Neural progenitor cell (in vitro differentiated cells): Measurements from ENCODE around the gene ALDH5A1. TPM values are rescaled to one million over a fixed set of nuclear protein-coding genes. Genes with fewer than 3 reads are reported as not detected.
A peak's percentile ranks its signal among the peaks of the same experiment; 100 is the strongest.

Experiments
- DNase-seq: peaks from one replicate; pipeline ENCODE4 v3.0.0-alpha.2; 2016; ENCODE audit warnings: low spot score
- H2AFZ ChIP-seq: fragments of 200-600 bp; sonication (generic); replicated peaks from 2 replicates; pipeline ENCODE4 v1.6.1; 2016; ENCODE audit warnings: antibody characterized with exemption
- H3F3A ChIP-seq: fragments of 200-600 bp; sonication (generic); 2 replicates; pipeline ENCODE4 v1.6.1; 2016; ENCODE audit warnings: antibody characterized with exemption, low read depth
- H3K27ac ChIP-seq: fragments of 200-600 bp; sonication (generic); 2 replicates; pipeline ENCODE4 v1.5.1; 2016; ENCODE audit warnings: mild to moderate bottlenecking
- H3K27me3 ChIP-seq: fragments of 200-600 bp; sonication (generic); 2 replicates; pipeline ENCODE4 v1.6.1; 2016; ENCODE audit warnings: mild to moderate bottlenecking, moderate library complexity
- H3K36me3 ChIP-seq: fragments of 200-600 bp; sonication (generic); 2 replicates; pipeline ENCODE4 v1.5.1; 2016
- H3K4me1 ChIP-seq: fragments of 200-600 bp; sonication (generic); 2 replicates; pipeline ENCODE4 v1.6.1; 2016; ENCODE audit warnings: mixed run types
- H3K4me2 ChIP-seq: fragments of 200-600 bp; sonication (generic); 2 replicates; pipeline ENCODE4 v1.6.1; 2016
- H3K4me3 ChIP-seq: fragments of 200-600 bp; sonication (generic); 2 replicates; pipeline ENCODE4 v1.5.1; 2016
- H3K79me2 ChIP-seq: fragments of 200-600 bp; sonication (generic); 2 replicates; pipeline ENCODE4 v1.6.1; 2016; ENCODE audit warnings: low read depth
- H3K9ac ChIP-seq: fragments of 200-600 bp; sonication (generic); 2 replicates; pipeline ENCODE4 v1.6.1; 2016
- H3K9me3 ChIP-seq: fragments of 200-600 bp; sonication (generic); 2 replicates; pipeline ENCODE4 v1.5.1; 2016; ENCODE audit warnings: low read depth
- H4K20me1 ChIP-seq: fragments of 200-600 bp; sonication (generic); 2 replicates; pipeline ENCODE4 v1.6.1; 2016; ENCODE audit warnings: low read depth
- H3K27ac Mint-ChIP-seq: 3 replicates; pipeline ENCODE4 v1.8.0; 2021; ENCODE audit warnings: mixed read lengths
- H3K27me3 Mint-ChIP-seq: 2 replicates; pipeline ENCODE4 v1.8.0; 2022; ENCODE audit warnings: low read depth, mild to moderate bottlenecking, inconsistent platforms, moderate library complexity, mixed read lengths; ENCODE audit not compliant: insufficient read depth
- H3K36me3 Mint-ChIP-seq: 3 replicates; pipeline ENCODE4 v1.8.0; 2021; ENCODE audit warnings: mixed read lengths
- H3K4me1 Mint-ChIP-seq: 3 replicates; pipeline ENCODE4 v1.8.0; 2021; ENCODE audit warnings: mixed read lengths
- H3K4me3 Mint-ChIP-seq: 3 replicates; pipeline ENCODE4 v1.8.0; 2021; ENCODE audit warnings: mild to moderate bottlenecking, moderate library complexity, mixed read lengths
- H3K9me3 Mint-ChIP-seq: 3 replicates; pipeline ENCODE4 v1.8.0; 2020; ENCODE audit warnings: mixed read lengths
- EZH2 ChIP-seq: fragments of 200-600 bp; sonication (generic); IDR thresholded peaks from 2 replicates; pipeline ENCODE4 v1.6.1; 2017; ENCODE audit warnings: antibody characterized with exemption, mild to moderate bottlenecking, moderate library complexity
- EZH2phosphoT487 ChIP-seq: fragments of 200-600 bp; sonication (generic); IDR thresholded peaks from 2 replicates; pipeline ENCODE4 v1.6.1; 2017; ENCODE audit warnings: antibody characterized with exemption
- total RNA-seq: library from RNA; depleted of rRNA; stranded (reverse); fragments of >200 nt; gene quantifications from 2 replicates; pipeline ENCODE4 v1.2.3, GENCODE V29; 2015; ENCODE audit warnings: low replicate concordance
- TF ChIP-seq, protein P1 (sequence below): fragments of 200-600 bp; sonication (generic); IDR thresholded peaks from 2 replicates; pipeline ENCODE4 v1.5.1; 2017; ENCODE audit warnings: antibody characterized with exemption, mild to moderate bottlenecking

The ALDH5A1 gene
- total RNA-seq, 1 donor from 2014 or later, result 10.8 TPM

DNA sequence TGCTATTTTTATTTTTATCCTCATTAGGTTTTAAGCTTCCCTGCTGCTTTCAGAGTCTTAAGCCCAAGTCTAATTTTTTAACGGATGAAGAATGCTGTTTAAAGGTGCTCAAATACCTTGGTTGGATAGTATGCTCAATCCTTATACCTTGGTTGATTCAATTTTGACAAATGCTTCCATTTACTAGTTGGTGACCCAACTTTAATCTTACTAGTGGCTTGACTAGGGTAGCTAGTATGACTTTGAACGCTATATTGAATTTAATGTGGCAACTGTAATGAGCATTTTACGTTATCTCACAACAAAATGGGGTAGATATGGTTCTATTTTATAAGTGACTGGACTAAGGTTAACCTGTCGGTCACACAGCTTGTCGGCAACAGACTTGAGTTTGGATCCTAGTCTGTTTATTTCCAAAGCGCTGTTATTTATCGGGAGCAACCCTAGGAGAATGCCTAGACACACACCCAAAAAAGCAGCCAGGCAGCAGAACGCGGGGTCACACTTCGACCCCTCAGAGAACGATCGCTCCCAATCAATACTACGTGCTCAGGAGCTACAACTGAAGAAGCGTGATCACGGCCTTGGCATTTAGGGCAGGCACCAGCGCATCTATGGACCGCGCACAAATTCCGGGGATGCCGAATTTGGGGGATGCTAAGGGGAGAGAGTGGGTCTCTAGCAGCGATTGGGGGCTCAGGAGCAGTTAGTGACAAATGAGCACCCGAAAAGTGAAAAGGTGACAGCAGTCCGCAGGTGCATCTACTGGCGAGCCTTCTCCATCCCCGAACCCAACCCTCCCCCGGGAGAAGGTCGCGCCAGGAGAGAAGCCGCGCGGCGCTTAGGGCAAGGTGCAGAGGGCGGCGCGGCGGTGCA, 586 bp upstream of the ALDH5A1 start:
- H3K27ac ChIP-seq, result no peak overlapping the region
- peak overlapping the region; percentile 93 for H2AFZ ChIP-seq
- no peak overlapping the region for H3K9ac ChIP-seq

DNA sequence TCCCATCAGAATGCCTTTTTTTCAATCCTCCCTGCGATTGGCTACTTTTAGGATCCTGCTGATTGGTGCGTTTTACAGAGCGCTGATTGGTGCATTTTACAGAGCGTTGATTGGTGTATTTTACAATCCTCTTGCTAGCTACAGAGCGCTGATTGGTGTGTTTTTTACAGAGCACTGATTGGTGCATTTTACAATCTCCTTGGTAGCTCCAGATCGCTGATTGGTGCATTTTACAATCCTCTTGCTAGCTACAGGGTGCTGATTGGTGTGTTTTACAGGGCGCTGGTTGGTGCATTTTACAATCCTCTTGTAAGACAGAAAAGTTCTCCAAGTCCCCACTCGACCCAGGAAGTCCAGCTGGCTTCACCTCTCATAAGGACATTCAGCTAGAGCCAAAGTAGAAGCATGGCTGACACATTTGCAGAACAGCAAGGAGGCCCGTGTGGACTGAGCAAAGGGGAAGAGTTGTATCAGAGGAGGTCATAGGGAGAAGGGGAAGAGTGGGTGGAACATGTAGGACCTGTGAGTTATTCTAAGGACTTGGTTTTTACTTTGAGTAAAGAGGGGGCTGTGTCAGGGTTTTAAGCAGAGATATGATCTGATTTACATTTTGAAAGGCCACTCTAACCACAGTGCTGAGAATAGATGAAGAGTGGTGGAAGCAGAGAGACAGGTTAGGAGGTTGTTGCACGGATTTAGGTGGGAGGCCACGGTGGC, 2.6 kb downstream of the ALDH5A1 start:
- H3K27ac ChIP-seq, result no peak overlapping the region
- H3K4me1 ChIP-seq, result no peaks in the 10 kb centered on the region
- H2AFZ ChIP-seq, result no peak overlapping the region
- H3K4me1 Mint-ChIP-seq, result peaks cover 10% of the 10 kb centered on the region
- H3K27ac Mint-ChIP-seq, result no peak overlapping the region
- H3K9me3 Mint-ChIP-seq, result peaks cover 6% of the 10 kb centered on the region
- H3K79me2 ChIP-seq, result no peaks in the 10 kb centered on the region
- H3K4me3 ChIP-seq, result no peak overlapping the region
- H3K4me2 ChIP-seq, result no peak overlapping the region
- H3K4me3 Mint-ChIP-seq, result no peak overlapping the region
- H3K36me3 ChIP-seq, result no peaks in the 10 kb centered on the region
- no peak for DNase-seq
- H3K27me3 ChIP-seq, result peaks cover 36% of the 10 kb centered on the region
- H3K27me3 Mint-ChIP-seq, result peaks cover 9% of the 10 kb centered on the region
- peaks cover 4% of the 10 kb centered on the region for H4K20me1 ChIP-seq
- no peaks in the 10 kb centered on the region for H3K9me3 ChIP-seq
- TF ChIP-seq EZH2phosphoT487 (no peak), EZH2 (no peak)
- TF ChIP-seq, protein P1, sequence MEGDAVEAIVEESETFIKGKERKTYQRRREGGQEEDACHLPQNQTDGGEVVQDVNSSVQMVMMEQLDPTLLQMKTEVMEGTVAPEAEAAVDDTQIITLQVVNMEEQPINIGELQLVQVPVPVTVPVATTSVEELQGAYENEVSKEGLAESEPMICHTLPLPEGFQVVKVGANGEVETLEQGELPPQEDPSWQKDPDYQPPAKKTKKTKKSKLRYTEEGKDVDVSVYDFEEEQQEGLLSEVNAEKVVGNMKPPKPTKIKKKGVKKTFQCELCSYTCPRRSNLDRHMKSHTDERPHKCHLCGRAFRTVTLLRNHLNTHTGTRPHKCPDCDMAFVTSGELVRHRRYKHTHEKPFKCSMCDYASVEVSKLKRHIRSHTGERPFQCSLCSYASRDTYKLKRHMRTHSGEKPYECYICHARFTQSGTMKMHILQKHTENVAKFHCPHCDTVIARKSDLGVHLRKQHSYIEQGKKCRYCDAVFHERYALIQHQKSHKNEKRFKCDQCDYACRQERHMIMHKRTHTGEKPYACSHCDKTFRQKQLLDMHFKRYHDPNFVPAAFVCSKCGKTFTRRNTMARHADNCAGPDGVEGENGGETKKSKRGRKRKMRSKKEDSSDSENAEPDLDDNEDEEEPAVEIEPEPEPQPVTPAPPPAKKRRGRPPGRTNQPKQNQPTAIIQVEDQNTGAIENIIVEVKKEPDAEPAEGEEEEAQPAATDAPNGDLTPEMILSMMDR, result no peak
- peaks cover 34% of the 10 kb centered on the region for H3F3A ChIP-seq
- H3K9ac ChIP-seq, result no peak overlapping the region
- peaks cover 17% of the 10 kb centered on the region for H3K36me3 Mint-ChIP-seq

More for the DNA sequence above, 586 bp upstream of the ALDH5A1 start:
- Mint-ChIP-seq H3K27me3 (peaks cover 8% of the 10 kb centered on the region), H3K36me3 (peaks cover 17% of the 10 kb centered on the region), H3K4me1 (peaks cover 15% of the 10 kb centered on the region), H3K4me3 (peak overlapping the region; percentile 87), H3K9me3 (peaks cover 6% of the 10 kb centered on the region), H3K27ac (peak overlapping the region; percentile 14)
- Histone ChIP-seq H3K4me3 (peak overlapping the region; percentile 61), H3K9me3 (no peaks in the 10 kb centered on the region), H3K36me3 (no peaks in the 10 kb centered on the region), H3K4me2 (peak overlapping the region; percentile 97), H3F3A (peaks cover 34% of the 10 kb centered on the region), H3K27me3 (peaks cover 36% of the 10 kb centered on the region), H3K4me1 (no peaks in the 10 kb centered on the region), H4K20me1 (peaks cover 4% of the 10 kb centered on the region), H3K79me2 (no peaks in the 10 kb centered on the region)
- no peak for DNase-seq
- TF ChIP-seq EZH2phosphoT487, result no peak
- TF ChIP-seq EZH2, result peak; percentile 29

DNA sequence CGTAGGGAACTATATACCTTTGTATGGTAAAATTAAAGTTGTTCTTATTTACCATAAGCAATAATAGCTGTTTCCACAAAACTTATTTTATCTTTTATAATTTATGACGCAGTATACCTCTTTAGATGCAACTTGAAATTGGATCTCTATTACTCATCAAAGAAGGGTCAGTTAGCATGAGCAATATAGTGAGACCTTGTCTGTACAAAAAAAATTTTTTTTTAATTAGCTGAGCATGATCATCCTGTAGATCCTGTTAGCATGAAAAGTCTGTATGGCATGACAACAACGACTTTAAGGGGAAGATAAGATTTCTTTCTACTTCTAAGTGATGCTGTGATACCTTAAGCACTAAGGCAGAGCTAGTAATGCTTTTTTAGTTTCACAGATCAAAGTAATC, 5.9 kb downstream of the ALDH5A1 start:
- Histone ChIP-seq H3K36me3 (no peaks in the 10 kb centered on the region), H4K20me1 (no peaks in the 10 kb centered on the region), H3K9me3 (no peaks in the 10 kb centered on the region), H3K4me1 (no peaks in the 10 kb centered on the region), H3K27ac (no peak overlapping the region), H3K27me3 (peaks cover 13% of the 10 kb centered on the region), H3K4me2 (no peak overlapping the region), H3K79me2 (no peaks in the 10 kb centered on the region), H3F3A (peaks cover 4% of the 10 kb centered on the region), H2AFZ (no peak overlapping the region), H3K4me3 (no peak overlapping the region), H3K9ac (no peak overlapping the region)
- Mint-ChIP-seq H3K27me3 (peaks cover 4% of the 10 kb centered on the region), H3K4me3 (no peak overlapping the region), H3K36me3 (peaks cover 24% of the 10 kb centered on the region), H3K27ac (no peak overlapping the region), H3K4me1 (peaks cover 1% of the 10 kb centered on the region), H3K9me3 (peaks cover 6% of the 10 kb centered on the region)
- DNase-seq, result no peak
- TF ChIP-seq EZH2, result no peak

DNA sequence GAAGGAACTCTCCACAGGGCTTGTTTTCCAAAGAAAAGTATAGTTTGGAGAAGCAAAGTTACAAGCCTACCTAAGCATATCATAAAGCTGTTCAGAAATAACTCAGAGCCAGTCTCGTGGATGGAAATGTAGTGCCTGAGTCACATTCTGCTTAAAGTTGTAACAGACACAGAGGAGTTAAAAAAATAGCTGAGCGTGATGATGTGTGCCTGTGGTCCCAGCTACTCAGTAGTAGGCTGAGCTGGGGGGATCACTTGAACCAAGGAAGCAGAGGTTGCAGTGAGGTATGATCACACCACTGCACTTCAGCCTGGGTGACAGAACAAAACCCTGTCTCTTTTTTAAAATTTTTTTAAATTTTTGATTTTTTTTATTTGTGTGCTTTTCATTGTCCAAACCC, 6.6 kb downstream of the ALDH5A1 start:
- no peaks in the 10 kb centered on the region for H3K36me3 ChIP-seq
- peaks cover 25% of the 10 kb centered on the region for H3K36me3 Mint-ChIP-seq
- peaks cover 6% of the 10 kb centered on the region for H3K9me3 Mint-ChIP-seq
- no peak overlapping the region for H3K27ac ChIP-seq
- peaks cover 6% of the 10 kb centered on the region for H3K27me3 ChIP-seq
- peaks cover 4% of the 10 kb centered on the region for H3K27me3 Mint-ChIP-seq
- H4K20me1 ChIP-seq, result no peaks in the 10 kb centered on the region
- H3F3A ChIP-seq, result no peaks in the 10 kb centered on the region
- H3K27ac Mint-ChIP-seq, result no peak overlapping the region
- no peak for DNase-seq
- no peak overlapping the region for H3K4me3 ChIP-seq
- H3K4me1 Mint-ChIP-seq, result no peaks in the 10 kb centered on the region
- no peaks in the 10 kb centered on the region for H3K9me3 ChIP-seq
- H2AFZ ChIP-seq, result no peak overlapping the region
- no peaks in the 10 kb centered on the region for H3K4me1 ChIP-seq
- H3K79me2 ChIP-seq, result no peaks in the 10 kb centered on the region
- no peak overlapping the region for H3K9ac ChIP-seq
- TF ChIP-seq EZH2phosphoT487 (no peak), EZH2 (no peak)
- TF ChIP-seq, protein P1, result no peak
- H3K4me3 Mint-ChIP-seq, result no peak overlapping the region
- H3K4me2 ChIP-seq, result no peak overlapping the region
